Activated CD4-positive, alpha-beta T cell treated with anti-CD3 and anti-CD28 coated beads, Interleukin-2, amount 50 U/mL, for 1 hour (primary cell): ENCODE results near the gene KIF13A.
A peak's percentile ranks its signal among the peaks of the same experiment; 100 is the strongest.
"Not testable (repeated sequence)": the region's sequence is repeated elsewhere in the genome, so short reads cannot be mapped to it uniquely, and the experiment has no call there.

ENCODE experiments used
- DNase-seq: peaks from one replicate; pipeline ENCODE4 v3.0.0-alpha.2; 2020

The KIF13A gene

DNA sequence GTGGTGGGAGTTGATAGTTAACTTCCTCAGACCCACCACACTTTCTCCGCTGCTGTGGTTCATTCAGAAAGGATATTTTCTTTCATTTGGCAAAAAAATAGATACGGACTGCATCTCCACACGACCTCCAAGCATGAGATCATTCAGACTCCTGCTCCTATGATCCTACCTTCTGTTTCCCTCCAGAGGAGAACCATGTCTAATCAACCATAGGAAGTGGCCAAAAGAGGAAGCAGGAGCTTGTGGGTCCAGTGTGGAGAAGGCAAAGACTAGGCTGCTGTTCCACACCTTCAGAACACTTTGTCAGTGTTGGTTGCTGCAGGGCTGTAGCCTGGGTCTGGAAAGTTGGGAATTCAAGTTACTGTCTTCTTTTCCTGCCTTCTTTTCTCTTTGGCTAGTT lies 10.6 kb upstream of the KIF13A start:
- no peak for DNase-seq

DNA sequence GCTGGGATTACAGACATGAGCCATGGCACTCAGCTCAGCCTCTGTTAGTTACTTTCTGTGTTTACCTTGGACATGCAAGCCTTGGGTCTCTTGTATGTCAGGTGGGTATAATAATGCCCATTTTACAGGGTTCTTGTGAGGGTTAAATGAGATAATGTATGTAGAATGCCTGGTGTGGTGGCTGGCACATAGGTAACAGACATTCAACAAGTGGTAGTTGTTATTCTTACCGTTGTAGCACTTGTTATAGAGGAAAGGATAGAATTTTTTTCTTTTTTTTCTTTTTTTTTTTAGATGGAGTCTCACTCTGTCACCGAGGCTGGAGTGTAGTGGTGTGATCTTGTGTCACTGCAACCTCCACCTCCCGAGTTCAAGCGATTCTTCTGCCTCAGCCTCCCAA lies 8.0 kb upstream of the KIF13A start:
- no peak for DNase-seq

DNA sequence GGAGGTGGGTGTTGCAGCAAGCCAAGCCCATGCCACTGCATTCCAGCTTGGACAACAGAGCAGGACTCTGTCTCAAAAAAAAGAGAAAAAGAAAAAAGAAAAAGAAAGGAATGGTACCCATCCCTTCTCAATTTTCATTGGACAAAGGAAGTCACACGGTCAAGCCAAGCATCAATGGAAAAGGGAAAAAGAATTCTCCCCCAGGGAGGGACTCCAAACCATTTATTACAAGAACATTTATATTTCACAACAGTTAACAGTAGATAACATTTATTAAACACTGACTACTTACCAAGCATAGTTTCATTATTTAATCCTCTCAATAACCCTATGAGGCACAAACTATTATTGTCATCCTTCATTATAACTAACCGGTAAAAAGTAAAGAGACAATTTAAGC lies 6.6 kb upstream of the KIF13A start:
- DNase-seq = no peak

- no peak for DNase-seq
Measured at GRCh38 chr6:17988422-17988944, 1.0 kb upstream of the KIF13A start.

GRCh38 chr6:17987697-17988421 lies 424 bp upstream of the KIF13A start:
- peak; percentile 2 for DNase-seq

DNA sequence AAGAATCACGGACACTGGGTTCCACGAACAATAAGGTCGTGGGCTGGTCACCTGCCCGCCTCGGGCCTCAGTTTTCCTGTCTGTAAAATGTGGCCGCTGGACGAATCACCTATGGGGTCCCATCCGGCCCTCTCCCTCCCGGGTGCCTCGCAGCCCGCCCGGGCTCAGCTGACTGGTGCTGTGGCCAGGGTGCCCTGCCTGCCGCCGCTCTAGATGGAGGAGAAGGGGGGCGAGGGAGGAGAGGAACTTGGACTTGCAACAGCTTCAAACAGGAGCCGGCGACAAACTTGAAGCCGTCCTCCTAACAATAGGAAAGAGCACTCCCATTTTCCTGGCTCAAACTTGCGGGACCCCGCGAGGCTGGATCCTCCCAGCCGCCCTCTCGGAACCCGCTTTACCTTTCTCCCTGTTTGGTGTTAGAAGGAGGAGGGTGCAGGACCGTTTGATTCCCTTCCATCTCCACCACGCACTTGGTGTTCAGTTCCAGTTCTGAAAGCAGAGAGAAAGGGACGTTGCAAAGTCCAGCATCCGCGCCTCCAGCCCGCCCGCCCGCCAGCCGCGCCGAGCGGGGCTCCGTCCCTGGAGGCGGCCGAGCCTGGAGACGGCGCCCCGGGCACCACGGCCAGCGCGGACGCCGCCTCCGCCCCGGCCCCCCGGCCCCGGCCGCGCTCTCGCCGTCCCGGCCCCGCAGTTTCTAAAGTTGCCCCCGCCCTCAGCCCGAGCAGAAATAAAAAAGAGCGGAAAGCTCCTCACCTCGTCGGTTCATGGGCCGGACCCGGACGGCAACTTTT lies 584 bp downstream of the KIF13A start:
- DNase-seq = no peak

DNA sequence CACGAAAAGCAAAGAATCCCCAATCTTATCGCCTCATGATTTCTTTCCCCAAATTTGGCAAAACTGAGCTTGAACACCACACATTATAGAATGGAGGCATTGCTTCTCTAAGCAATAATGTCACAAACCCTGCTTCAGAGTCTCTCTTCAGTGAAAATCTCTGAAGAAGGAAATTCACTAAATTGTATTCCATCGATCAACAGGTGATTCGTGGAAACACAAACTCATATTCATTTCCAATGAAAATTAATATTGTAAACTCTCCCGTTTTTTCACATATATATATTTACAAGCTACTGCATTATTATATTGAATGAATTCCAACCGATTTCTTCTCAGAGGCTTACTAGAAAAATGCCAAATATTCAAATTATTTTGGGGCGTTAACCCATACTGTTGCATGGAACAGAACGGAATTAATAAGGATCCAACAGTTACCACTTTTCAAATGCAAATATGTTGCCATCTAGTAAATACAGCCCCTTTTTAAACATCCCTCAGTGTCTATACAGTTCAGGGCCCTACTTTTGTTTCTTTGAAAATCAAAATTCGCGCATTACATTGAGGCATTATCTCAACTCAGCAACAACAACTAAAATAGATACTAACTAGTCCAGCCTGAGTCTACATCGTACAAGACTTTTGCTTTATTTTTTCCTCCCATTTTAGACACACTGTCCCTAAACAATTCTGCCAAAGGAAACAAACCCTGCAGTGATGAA lies 1.3 kb downstream of the KIF13A start:
- no peak for DNase-seq

DNA sequence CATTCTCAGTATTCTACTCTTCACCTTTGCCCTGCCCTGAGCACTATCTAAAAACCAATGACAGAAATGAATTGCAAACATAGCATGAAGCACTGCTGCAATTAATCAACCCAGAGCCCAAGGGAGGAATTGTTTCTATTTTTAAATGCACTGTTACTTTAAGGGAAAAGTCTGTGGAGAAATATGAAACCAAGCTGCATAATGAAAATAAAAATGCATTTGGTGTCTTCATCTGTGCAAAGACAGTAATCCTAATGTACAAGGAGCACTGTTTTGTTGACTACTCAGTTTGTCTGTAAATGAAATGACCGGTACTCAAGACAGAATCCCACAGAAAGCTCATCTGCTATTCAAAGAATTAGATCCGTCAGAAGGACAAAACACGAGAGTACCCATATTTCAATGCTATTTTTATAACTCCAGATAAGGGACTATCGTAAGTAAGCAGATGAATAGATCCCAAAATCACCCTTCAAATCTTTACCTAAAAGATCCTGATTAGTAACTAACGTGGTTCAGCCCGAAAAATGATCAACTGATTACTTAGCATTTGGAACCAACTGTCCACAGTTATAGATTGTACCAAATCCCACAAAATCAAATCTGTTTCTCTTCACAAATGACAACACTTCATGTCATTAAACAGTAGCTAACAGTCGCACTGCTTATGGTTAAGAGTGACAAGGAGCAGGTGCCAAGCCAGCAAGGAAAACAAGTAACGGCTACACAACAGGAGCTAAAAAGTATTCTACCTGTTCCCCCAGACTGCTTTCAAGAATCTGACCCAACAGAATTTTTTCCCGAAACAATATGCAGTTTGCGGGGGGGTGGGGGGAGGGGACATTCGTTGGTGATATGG lies 2.4 kb downstream of the KIF13A start:
- no peak for DNase-seq

DNA sequence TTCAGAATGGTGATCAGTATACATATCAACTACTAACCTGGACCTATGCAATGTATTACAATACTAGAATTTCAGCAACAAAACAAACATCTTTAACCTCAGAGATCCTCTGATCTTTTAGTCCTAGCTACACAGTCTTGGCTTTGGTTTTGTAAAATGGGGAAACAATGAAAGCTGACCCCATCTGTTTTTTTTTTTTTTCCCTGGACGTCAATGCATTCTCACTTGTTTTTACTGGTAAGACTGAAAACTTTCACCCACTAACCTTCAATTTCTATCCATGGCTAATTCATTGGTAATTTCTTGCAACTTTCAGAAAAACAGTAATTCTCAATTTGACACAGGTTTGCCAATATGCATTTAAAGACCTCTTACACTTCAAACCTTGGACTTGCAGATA lies 3.0 kb downstream of the KIF13A start:
- no peak for DNase-seq

GRCh38 chr6:17983730-17984129 lies 3.7 kb downstream of the KIF13A start:
- no peak for DNase-seq

- DNase-seq = no peak
Measured at GRCh38 chr6:17980329-17980728, 7.1 kb downstream of the KIF13A start.

- no peak for DNase-seq
Measured at GRCh38 chr6:17979479-17979878, 8.0 kb downstream of the KIF13A start.

DNA sequence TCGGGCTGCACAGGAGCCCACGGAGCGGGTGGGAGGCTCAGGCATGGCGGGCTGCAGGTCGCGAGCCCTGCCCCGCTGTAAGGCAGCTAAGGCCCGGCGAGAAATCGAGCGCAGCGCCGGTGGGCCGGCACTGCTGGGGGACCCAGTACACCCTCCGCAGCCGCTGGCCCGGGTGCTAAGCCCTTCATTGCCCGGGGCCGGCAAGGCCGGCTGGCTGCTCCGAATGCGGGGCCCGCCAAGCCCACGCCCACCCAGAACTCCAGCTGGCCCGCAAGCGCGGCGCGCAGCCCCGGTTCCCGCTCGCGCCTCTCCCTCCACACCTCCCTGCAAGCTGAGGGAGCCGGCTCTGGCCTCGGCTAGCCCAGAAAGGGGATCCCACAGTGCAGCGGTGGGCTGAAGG lies 11.2 kb downstream of the KIF13A start:
- not testable (repeated sequence) for DNase-seq

- DNase-seq = no peak
Measured at GRCh38 chr6:17974570-17975368, 12.7 kb downstream of the KIF13A start.

DNA sequence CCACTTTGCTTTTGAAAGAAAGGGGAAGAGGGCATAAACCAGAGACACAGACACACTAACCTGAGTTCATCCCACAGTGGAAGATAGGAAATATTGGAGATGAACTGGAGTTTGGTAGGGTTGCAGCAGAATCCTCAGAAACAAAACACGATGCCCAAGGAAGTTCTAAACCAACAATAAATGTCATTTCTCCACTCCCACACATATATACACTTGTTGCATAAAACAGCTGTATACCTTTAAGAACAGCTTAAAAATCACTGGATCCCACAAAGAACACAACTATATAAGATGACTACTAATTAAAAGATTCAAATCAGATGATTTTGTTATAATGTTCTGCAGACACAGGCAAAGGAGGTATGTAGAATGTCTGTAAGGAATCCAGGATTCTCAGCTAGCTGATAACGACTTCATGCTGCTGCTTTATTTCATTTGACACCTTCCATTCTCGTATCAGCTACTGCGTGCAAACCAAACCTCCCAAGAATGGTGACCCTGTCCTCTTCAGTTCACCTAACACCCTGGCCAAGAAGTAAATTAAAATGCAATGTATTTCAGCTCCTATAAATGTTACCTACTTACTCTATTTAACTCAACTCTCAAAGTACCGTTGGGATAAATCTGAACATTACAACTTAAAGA lies 14.3 kb downstream of the KIF13A start:
- DNase-seq = no peak

DNA sequence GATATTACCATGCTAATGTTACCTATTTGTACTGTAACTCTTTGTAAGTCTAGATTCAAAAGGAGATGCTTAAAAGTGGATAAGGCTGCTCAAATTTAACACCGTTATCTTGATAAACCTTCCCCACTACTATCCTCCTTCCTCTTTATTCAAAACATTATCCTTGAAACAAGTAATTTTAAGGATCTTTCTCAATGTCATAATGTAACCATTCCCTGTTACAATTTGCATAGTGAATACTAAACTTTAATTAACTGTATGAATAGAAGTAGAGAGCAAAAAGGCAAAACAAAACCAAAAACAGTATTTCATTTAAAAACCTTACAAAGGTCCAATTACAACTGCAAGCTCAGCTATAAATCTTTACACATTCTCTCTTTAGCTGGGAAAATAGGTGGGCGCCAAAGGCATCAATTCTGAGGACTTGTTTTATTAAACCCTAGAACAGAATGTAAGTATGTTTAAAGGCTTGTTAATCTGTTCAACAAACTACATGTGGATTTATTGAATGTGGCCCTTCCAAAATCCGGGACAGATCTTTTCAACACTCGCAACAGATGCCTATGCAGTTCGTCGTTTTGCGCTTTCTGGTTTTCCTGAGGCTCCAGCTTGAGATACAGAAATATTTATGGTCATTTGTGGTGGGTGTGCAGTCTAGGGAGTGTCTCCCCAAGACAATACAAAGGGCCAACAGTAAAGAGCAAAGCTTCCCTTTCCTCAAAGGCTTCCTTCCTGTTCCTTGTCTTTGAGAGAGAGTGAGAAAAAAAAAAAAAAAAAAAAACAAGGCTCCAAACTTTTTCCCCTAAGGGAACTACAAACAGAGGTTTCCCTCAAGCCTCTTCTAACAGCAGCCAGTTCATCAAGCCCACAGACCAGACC lies 15.1 kb downstream of the KIF13A start:
- no peak for DNase-seq

DNA sequence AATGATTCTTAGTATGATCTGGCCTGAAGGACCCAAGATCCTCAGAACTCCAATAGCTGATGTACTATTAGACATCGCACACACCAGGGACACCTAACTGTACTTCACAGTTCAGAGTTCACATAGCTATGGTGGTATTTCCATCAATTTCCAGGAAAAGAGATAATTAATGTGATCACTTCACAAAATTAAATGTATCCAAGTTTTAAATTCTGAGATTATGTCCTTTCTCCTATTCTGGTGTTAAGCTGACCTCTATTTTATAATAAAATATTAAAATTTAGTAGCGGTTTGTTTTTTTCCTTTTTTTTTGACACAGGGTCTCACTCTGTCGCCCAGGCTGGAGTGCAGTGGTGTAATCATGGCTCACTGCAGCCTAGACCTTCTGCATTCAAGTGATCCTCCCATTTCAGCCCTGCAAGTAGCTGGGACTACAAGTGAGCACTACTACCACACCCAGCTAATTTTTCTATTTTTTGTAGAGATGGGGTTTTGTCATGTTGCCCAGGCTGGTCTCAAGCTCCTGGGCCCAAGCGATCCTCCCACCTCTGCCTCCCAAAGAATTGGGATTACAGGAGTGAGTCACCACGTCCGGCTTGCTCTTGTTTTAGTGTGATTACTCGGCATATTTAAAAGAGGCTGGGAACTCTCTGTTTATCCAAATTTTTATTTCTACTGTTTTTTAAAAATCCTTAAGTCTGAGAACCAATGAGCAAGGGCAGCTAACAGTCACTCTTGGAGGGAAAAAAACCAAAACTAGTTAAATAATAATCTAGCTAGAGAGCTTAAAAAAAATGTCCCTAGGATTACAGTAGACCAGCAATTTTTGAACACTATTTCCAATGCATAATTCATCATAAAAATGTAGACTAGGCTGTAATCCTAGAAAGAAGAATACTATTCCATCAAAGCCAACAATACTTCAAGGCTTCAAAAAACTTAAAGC lies 16.0 kb downstream of the KIF13A start:
- DNase-seq = no peak

- DNase-seq = no peak
Measured at GRCh38 chr6:17968876-17969275, 18.6 kb downstream of the KIF13A start.
